GM21447 (cell line): ENCODE results near the gene PSMD1.
A peak's percentile ranks its signal among the peaks of the same experiment; 100 is the strongest.
"Not testable (repeated sequence)": the region's sequence is repeated elsewhere in the genome, so short reads cannot be mapped to it uniquely, and the experiment has no call there.

ENCODE experiments used
- ATAC-seq: cut with Tn5 transposase; IDR thresholded peaks from one replicate; pipeline ENCODE4 v1.9.1; 2021; ENCODE audit not compliant: unreplicated experiment

PSMD1 gene

GRCh38 chr2:231052494-231053451 is 3.9 kb upstream of the PSMD1 start:
- ATAC-seq = peak; percentile 60

GRCh38 chr2:231053846-231054245 is 2.8 kb upstream of the PSMD1 start:
- ATAC-seq = no peak

- no peak for ATAC-seq
Observed at GRCh38 chr2:231057590-231057989, 923 bp downstream of the PSMD1 start.

GRCh38 chr2:231058761-231059550 is 2.3 kb downstream of the PSMD1 start:
- no peak for ATAC-seq

GRCh38 chr2:231059756-231060155 is 3.1 kb downstream of the PSMD1 start:
- no peak for ATAC-seq

- ATAC-seq = no peak
Observed at GRCh38 chr2:231062776-231063175, 6.1 kb downstream of the PSMD1 start.

GRCh38 chr2:231063347-231063746 is 6.7 kb downstream of the PSMD1 start:
- ATAC-seq = no peak

GRCh38 chr2:231065966-231066365 is 9.3 kb downstream of the PSMD1 start:
- no peak for ATAC-seq

- not testable (repeated sequence) for ATAC-seq
Observed at GRCh38 chr2:231067531-231067930, 10.9 kb downstream of the PSMD1 start.

GRCh38 chr2:231068525-231069222 is 12.0 kb downstream of the PSMD1 start:
- no peak for ATAC-seq

- no peak for ATAC-seq
Observed at GRCh38 chr2:231069379-231070054, 12.8 kb downstream of the PSMD1 start.

- no peak for ATAC-seq
Observed at GRCh38 chr2:231084565-231084964, 27.9 kb downstream of the PSMD1 start.

GRCh38 chr2:231088754-231089153 is 32.1 kb downstream of the PSMD1 start:
- no peak for ATAC-seq

GRCh38 chr2:231093933-231094332 is 37.3 kb downstream of the PSMD1 start:
- ATAC-seq = no peak

GRCh38 chr2:231094736-231095346 is 38.2 kb downstream of the PSMD1 start:
- no peak for ATAC-seq

- no peak for ATAC-seq
Observed at GRCh38 chr2:231099918-231100317, 43.3 kb downstream of the PSMD1 start.

- ATAC-seq = not testable (repeated sequence)
Observed at GRCh38 chr2:231100321-231100720, 43.7 kb downstream of the PSMD1 start.

GRCh38 chr2:231100990-231101389 is 44.3 kb downstream of the PSMD1 start:
- no peak for ATAC-seq

- no peak for ATAC-seq
Observed at GRCh38 chr2:231102772-231103171, 46.1 kb downstream of the PSMD1 start.

- ATAC-seq = peak; percentile 72
Observed at GRCh38 chr2:231104115-231104713, 47.5 kb downstream of the PSMD1 start.
